ENCODE measurements around the gene TMEM145. TPM values are rescaled to one million over a fixed set of nuclear protein-coding genes. Genes with fewer than 3 reads are reported as not detected.

TMEM145 gene
- total and polyA plus RNA-seq, 10 of the 15 experiments (the other 5 are each of a cell fraction or from before 2014, with no cell fraction given), result 0.04 to 0.97 (median 0.16) TPM; not detected in 4

DNA sequence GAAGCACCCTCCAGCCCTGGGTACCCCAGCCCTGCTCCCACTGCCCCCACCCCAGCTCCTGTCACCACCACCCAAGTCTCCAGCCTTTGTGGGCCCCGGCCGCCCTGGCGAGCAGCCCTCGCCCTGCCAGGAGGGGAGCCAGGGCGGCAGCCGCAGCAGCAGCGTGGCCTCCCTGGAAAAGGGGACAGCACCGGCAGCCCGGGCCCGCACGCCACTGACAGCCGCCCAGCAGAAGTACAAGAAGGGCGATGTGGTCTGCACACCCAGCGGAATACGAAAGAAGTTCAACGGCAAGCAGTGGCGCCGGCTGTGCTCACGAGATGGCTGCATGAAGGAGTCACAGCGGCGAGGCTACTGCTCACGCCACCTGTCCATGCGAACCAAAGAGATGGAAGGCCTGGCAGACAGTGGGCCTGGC lies 40.1 kb upstream of the TMEM145 start:
- H2AFZ ChIP-seq (ENCODE audit: control insufficient read depth, low read depth, low read length), result no peak overlapping the region
- no peak overlapping the region for H3K4me3 ChIP-seq
- RAD21 ChIA-PET (ENCODE audit: unreplicated experiment), result no interaction called here
- intact Hi-C loops (cut with micrococcal nuclease; ENCODE audit: unreplicated experiment), result no loop called here
- no peaks in the 10 kb centered on the region; the same call in 1 of the 2 replicates for H4K20me1 ChIP-seq (ENCODE audit: control insufficient read depth, insufficient read depth)
- POLR2A ChIA-PET, result no interaction called here
- H3K9me3 ChIP-seq (replicated peaks; ENCODE audit: control insufficient read depth, insufficient read depth, low read length), result no peaks in the 10 kb centered on the region
- no TSS peak for BruUV-seq (replicated peaks)
- DNase-seq (ENCODE audit: low read depth, low spot score) (no peak), ATAC-seq (no peak), FAIRE-seq (no peak)
- peaks cover 28% of the 10 kb centered on the region for H3K4me1 ChIP-seq (ENCODE audit: control insufficient read depth, insufficient read depth, low read length)
- no peak overlapping the region for H3K9ac ChIP-seq (ENCODE audit: control insufficient read depth, insufficient read depth, low read length)
- H3K27me3 ChIP-seq (replicated peaks in 1 of 2; ENCODE audit: control insufficient read depth in 2 of 2, insufficient read depth in 2 of 2, low read length in 1 of 2), result no peaks in the 10 kb centered on the region
- WGBS (ENCODE audit: insufficient coverage, insufficient replicate concordance, low lambda C conversion rate, missing lambda C conversion rate), result over 99% methylated on average over 23 of the region's 23 CpGs
- SMC1A ChIA-PET (ENCODE audit: uncharacterized antibody, unreplicated experiment), result no interaction called here
- TF ChIP-seq, protein P1, sequence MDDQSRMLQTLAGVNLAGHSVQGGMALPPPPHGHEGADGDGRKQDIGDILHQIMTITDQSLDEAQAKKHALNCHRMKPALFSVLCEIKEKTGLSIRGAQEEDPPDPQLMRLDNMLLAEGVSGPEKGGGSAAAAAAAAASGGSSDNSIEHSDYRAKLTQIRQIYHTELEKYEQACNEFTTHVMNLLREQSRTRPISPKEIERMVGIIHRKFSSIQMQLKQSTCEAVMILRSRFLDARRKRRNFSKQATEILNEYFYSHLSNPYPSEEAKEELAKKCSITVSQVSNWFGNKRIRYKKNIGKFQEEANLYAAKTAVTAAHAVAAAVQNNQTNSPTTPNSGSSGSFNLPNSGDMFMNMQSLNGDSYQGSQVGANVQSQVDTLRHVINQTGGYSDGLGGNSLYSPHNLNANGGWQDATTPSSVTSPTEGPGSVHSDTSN (IDR thresholded peaks at IDR 0.05; ENCODE audit: insufficient replicate concordance, low read depth, low read length), result no peak
- no peak for TF ChIP-seq SIX5 (IDR thresholded peaks at IDR 0.05; ENCODE audit: low read depth, low read length, severe bottlenecking)
- TF ChIP-seq, protein P2, sequence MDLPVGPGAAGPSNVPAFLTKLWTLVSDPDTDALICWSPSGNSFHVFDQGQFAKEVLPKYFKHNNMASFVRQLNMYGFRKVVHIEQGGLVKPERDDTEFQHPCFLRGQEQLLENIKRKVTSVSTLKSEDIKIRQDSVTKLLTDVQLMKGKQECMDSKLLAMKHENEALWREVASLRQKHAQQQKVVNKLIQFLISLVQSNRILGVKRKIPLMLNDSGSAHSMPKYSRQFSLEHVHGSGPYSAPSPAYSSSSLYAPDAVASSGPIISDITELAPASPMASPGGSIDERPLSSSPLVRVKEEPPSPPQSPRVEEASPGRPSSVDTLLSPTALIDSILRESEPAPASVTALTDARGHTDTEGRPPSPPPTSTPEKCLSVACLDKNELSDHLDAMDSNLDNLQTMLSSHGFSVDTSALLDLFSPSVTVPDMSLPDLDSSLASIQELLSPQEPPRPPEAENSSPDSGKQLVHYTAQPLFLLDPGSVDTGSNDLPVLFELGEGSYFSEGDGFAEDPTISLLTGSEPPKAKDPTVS (IDR thresholded peaks at IDR 0.05; ENCODE audit: low read depth, low read length), result no peak
- TF ChIP-seq, protein P3, sequence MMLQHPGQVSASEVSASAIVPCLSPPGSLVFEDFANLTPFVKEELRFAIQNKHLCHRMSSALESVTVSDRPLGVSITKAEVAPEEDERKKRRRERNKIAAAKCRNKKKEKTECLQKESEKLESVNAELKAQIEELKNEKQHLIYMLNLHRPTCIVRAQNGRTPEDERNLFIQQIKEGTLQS (IDR thresholded peaks at IDR 0.05; ENCODE audit: borderline replicate concordance, extremely low read depth, low read depth, low read length), result no peak
- TF ChIP-seq, protein P4, sequence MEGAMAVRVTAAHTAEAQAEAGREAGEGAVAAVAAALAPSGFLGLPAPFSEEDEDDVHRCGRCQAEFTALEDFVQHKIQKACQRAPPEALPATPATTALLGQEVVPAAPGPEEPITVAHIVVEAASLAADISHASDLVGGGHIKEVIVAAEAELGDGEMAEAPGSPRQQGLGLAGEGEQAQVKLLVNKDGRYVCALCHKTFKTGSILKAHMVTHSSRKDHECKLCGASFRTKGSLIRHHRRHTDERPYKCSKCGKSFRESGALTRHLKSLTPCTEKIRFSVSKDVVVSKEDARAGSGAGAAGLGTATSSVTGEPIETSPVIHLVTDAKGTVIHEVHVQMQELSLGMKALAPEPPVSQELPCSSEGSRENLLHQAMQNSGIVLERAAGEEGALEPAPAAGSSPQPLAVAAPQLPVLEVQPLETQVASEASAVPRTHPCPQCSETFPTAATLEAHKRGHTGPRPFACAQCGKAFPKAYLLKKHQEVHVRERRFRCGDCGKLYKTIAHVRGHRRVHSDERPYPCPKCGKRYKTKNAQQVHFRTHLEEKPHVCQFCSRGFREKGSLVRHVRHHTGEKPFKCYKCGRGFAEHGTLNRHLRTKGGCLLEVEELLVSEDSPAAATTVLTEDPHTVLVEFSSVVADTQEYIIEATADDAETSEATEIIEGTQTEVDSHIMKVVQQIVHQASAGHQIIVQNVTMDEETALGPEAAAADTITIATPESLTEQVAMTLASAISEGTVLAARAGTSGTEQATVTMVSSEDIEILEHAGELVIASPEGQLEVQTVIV (IDR thresholded peaks at IDR 0.05; ENCODE audit: borderline replicate concordance, partially characterized antibody), result no peak
- no peak for TF ChIP-seq MEF2A (IDR thresholded peaks at IDR 0.05; ENCODE audit: insufficient read depth, low read depth, low read length)
- no peak for TF ChIP-seq STAT1 (conservative IDR thresholded peaks at IDR 0.05)
- no peak for TF ChIP-seq HDAC2 (IDR thresholded peaks at IDR 0.05)
- TF ChIP-seq, protein P5, sequence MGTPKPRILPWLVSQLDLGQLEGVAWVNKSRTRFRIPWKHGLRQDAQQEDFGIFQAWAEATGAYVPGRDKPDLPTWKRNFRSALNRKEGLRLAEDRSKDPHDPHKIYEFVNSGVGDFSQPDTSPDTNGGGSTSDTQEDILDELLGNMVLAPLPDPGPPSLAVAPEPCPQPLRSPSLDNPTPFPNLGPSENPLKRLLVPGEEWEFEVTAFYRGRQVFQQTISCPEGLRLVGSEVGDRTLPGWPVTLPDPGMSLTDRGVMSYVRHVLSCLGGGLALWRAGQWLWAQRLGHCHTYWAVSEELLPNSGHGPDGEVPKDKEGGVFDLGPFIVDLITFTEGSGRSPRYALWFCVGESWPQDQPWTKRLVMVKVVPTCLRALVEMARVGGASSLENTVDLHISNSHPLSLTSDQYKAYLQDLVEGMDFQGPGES (IDR thresholded peaks at IDR 0.05), result no peak
- TF ChIP-seq CBX3 (IDR thresholded peaks at IDR 0.05; ENCODE audit: borderline replicate concordance, low read depth), result no peak
- no peak for TF ChIP-seq NFYB (IDR thresholded peaks at IDR 0.05; ENCODE audit: insufficient read depth, low read depth, low read length)
- no peak for TF ChIP-seq CEBPB (IDR thresholded peaks at IDR 0.05; ENCODE audit: borderline replicate concordance in 1 of 2, low read depth in 2 of 2, low read length in 2 of 2)
- TF ChIP-seq HCFC1 (IDR thresholded peaks at IDR 0.05; ENCODE audit: low read length), result no peak
- TF ChIP-seq LARP7 (IDR thresholded peaks at IDR 0.05), result no peak
- TF ChIP-seq RAD21 (IDR thresholded peaks at IDR 0.05; ENCODE audit: insufficient read depth, low read depth, low read length), result no peak
- no peak for TF ChIP-seq BHLHE40 (IDR thresholded peaks at IDR 0.05; ENCODE audit: borderline replicate concordance in 1 of 2, low read depth in 2 of 2, low read length in 1 of 2)
- TF ChIP-seq KDM1A (IDR thresholded peaks at IDR 0.05; ENCODE audit: borderline replicate concordance), result no peak
- TF ChIP-seq MTA3 (IDR thresholded peaks at IDR 0.05; ENCODE audit: borderline replicate concordance, low read length), result no peak
- in situ Hi-C loops (cut with MboI), result no loop called here
- H3K27ac ChIP-seq (ENCODE audit: control insufficient read depth, insufficient read depth), result no peak overlapping the region
- peaks cover 34% of the 10 kb centered on the region for H3K79me2 ChIP-seq (ENCODE audit: control insufficient read depth, insufficient read depth, low read length)
- CTCF ChIA-PET, result no interaction called here
- H3K4me2 ChIP-seq (ENCODE audit: control insufficient read depth, insufficient read depth), result no peak overlapping the region
- peaks cover 3 to 19% of the 10 kb centered on the region in 2 experiments; a peak in 3 of 4 replicates for H3K36me3 ChIP-seq (ENCODE audit: control insufficient read depth in 2 of 2, insufficient read depth in 2 of 2, low read length in 1 of 2)

Data from GM12878 (cell line).